Epithelial cell of umbilical artery (primary cell): ENCODE data around the gene CLC. TPM values are rescaled to one million over a fixed set of nuclear protein-coding genes. Genes with fewer than 3 reads are reported as not detected.

Experiments used
- total RNA-seq: library from RNA; depleted of rRNA; stranded (reverse); fragments of >200 nt; gene quantifications from 2 replicates; pipeline ENCODE4 v1.2.3, GENCODE V29; 2014

Gene CLC
- not detected in 2 replicates for total RNA-seq

GRCh38 chr19:39737891-39738290, at the start of gene CLC:
Gene CLC, minus strand, starts transcription at chr19:39738029. Its CDS starts 77 bp downstream, at chr19:39737952.

GRCh38 chr19:39778763-39779162, 40.9 kb upstream of the CLC start, which contains the start of gene LEUTX:
Gene LEUTX, plus strand, starts transcription at chr19:39778854. Its CDS starts 67 bp downstream, at chr19:39778921.

DNA sequence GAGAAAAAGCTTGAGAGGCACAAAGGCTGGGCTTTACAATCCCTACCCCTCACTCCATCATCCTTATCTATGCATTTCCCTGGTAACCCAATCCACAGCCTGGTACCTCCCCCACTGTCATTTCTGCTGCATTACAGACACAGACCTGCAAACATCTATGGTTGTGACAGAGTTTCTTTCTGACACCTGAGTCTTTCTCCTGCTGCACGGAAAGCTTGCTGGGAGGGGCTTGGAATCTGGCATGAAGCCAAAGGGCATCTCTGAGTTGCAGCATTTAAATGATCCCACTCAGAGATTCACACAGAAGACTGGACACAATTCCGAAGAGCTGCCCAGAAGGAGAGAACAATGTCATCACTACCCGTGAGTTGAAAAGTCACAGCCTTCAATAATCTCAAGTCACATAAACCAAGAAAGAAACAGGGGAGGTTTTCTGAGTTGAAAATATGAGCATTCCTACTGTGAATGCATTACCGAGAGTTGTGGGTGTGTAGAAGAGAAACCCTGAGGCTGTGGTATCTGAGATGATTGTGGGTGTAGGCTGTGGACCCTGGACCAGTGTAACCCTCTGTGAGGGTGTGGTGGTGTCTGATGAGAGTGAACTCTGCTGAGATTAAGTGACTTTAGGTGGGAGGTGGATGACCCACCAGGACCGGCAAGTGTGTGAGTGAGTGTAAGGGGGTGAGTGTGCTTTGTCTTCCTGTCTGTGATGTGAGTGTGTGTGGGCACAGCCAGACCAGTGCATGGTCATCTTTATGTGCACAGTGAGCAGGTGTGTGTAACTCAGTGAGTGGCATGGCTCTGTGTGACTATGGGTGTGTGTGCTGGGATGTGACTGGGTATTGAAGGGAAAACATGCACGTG, 33.4 kb downstream of the CLC start, which contains the start of gene LGALS14:
TSS of gene LGALS14 (plus strand) at position 301 of the 864 bp plus-strand sequence. CDS start at position 349, 48 bp downstream.

Other genes with a start within 250 kb of the CLC start
- 0.15 and 0.65 TPM in 2 replicates for gene DLL3, start 239.1 kb downstream of the CLC start, total RNA-seq
- not detected in 2 replicates for gene SELENOV, start 222.9 kb downstream of the CLC start, total RNA-seq
- gene EID2B, start 205.2 kb downstream of the CLC start, total RNA-seq = 2.3 and 4.4 TPM in 2 replicates
- 13.3 and 25.8 TPM in 2 replicates for gene EID2, start 197.9 kb downstream of the CLC start, total RNA-seq
- gene LGALS13, start 135.5 kb downstream of the CLC start, total RNA-seq = not detected in 2 replicates
- not detected in 2 replicates for gene LGALS16, start 82.1 kb downstream of the CLC start, total RNA-seq
- not detected in 2 replicates for gene LGALS14, start 33.5 kb downstream of the CLC start, total RNA-seq
- not detected in 2 replicates for gene LEUTX, start 40.8 kb upstream of the CLC start, total RNA-seq
- gene DYRK1B, start 96.1 kb upstream of the CLC start, total RNA-seq = 5.8 and 8.8 TPM in 2 replicates
- gene FBL, start 108.3 kb upstream of the CLC start, total RNA-seq = 280 and 288 TPM in 2 replicates
- gene FCGBP, start 196.6 kb upstream of the CLC start, total RNA-seq = under 0.01 TPM in 1 of 2 replicates, not detected in the other
- gene PSMC4, start 233.1 kb upstream of the CLC start, total RNA-seq = 114 and 173 TPM in 2 replicates